SHP77 (cell line): ENCODE data around the gene GRIA1.

ENCODE experiments used
- DNase-seq, 2 experiments: peaks; one replicate each; lab custom pipeline; 2025; lab: John Stamatoyannopoulos, UW

The GRIA1 gene

GRCh38 chr5:153660919-153661318 is 170.4 kb downstream of the GRIA1 start:
- no peak for DNase-seq

DNA sequence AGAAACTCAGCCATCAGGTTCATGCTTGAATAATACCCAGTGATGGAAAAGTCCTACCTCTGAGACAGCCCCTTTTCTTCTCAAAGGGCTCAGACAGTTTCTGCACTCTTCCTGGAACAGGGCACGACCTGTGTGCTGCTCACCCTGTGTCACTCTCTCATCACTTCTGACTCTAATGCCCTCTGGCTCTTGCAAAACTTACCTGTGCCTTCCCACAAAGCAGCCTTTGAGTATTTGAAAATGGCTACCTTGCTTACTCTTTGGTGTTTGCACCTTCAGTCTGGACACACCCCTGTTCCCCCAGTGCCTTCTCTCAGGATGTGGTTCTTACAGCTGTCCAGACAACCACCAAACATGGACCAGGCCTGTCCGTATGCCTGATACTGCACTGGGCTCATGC is 171.4 kb downstream of the GRIA1 start:
- DNase-seq = no peak

DNA sequence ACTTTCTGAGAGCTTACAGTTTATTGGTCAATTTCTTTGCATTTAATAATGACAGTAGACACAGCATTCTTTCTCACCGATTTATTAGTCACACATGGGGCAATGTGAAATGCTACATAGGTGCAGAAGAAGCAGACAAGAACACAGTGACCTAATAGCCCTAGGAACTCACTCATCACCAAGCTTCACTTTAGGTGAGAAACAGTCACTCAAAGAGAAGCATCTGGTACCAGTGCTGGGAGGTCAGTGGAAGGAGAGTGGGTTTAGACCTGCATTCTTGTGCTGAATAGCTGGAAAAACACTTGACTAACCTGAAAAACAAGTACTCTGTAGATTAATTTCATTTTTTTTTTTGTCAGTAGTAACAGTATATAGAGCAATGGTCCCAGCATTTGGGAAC is 179.6 kb downstream of the GRIA1 start:
- no peak for DNase-seq

GRCh38 chr5:153671653-153672346 is 181.3 kb downstream of the GRIA1 start:
- DNase-seq = no peak

DNA sequence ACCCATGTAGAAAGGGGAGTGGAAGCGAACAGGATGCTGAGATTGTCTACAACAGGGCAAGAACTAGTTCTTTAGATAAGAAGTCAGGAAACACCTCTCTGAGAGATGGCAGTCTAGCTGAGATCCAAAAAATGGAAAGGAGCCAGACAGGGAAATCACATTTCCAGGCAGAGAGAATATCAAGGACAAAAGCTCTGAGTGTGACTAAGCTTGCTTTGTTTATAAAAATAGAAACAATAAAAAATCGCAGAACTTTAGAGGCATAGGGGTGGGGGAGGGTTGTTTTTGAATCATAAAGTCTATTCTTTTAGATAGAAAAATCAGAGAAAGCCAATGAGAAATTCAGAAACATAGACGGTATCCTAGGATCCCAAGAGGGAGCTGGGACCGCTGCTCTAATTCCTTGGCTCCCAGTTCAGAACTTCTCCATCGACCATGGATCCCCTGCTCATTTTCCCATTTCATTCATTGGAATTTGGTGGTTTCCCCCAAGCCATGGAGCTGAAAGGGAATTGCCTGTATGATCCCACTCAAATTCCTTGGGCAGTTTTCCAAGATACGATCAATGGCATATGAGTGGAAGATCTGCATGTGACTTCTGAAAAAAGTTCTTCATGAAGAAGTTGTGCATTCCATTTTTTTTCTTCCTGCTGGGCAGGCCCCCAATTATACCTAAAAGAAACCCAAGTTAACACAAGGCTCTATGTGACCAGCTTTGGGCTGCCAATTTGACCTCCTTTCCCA is 182.0 kb downstream of the GRIA1 start:
- no peak for DNase-seq

GRCh38 chr5:153674356-153674755 is 183.9 kb downstream of the GRIA1 start:
- DNase-seq = no peak

DNA sequence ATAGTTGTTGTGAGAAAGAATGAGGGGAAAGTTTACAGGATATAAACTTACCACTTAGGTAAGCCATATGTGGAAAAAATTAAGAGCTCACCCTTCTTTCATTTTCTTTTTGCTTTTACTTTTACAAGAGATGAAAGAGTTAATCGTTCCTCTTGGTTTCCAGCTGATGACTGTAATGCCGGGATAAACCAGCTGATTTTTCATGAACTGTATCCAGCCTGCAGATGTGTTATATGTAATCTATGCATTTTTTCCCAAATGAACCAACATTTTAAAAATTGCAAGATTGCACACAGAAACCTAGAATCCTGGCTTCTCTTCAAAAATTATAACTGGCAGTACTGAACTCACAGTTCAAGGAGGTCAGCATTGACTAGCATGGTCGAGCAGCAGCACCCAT is 185.9 kb downstream of the GRIA1 start:
- no peak for DNase-seq

GRCh38 chr5:153676821-153677220 is 186.4 kb downstream of the GRIA1 start:
- no peak for DNase-seq

GRCh38 chr5:153678617-153679329 is 188.3 kb downstream of the GRIA1 start:
- DNase-seq = no peak

- no peak for DNase-seq
These were observed 199.8 kb downstream of the GRIA1 start for GRCh38 chr5:153690236-153690635.

GRCh38 chr5:153696256-153696655 is 205.8 kb downstream of the GRIA1 start:
- no peak for DNase-seq

- no peak for DNase-seq
These were observed 208.6 kb downstream of the GRIA1 start for GRCh38 chr5:153699035-153699434.

GRCh38 chr5:153700940-153701339 is 210.5 kb downstream of the GRIA1 start:
- peak in 1 of 2 experiments; percentile 8 for DNase-seq

DNA sequence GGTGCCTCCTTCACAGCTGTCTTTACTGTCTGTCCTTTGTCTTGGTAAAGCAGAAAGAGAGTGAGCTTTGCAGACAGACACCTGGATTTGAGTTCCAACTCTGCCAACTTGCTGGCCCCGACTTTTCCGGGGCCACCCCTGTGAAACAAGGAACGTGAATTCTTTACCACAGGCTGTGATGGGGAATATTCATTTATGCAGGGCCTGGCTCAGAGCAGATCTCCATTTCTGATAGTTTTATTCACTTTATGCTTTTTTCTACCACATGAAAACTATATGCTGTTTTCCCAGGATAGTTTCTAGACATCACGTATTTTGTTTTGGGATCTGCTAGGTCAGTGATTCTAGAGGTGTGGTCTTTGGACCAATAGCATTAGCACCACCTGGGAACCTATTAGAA is 211.8 kb downstream of the GRIA1 start:
- DNase-seq = no peak

GRCh38 chr5:153704110-153704509 is 213.6 kb downstream of the GRIA1 start:
- no peak for DNase-seq

- no peak for DNase-seq
These were observed 217.2 kb downstream of the GRIA1 start for GRCh38 chr5:153707626-153708025.

DNA sequence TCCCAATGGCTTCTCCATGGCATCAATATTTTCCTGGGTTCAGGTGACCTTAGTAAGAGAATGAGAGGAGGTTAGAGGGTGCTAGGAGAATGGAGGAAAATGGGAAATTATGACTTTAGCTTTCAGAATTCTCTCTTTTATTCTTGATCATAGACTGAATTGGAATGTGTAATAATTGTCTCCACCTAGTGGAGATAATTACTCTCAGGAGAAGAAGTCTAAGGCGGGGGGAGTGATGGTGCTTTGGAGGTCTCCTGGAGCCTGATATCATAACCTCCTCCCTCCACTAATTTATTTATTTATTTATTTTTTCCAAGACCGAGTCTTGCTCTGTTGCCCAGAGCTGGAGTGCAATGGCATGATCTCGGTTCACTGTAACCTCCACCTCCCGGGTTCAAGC is 221.3 kb downstream of the GRIA1 start:
- DNase-seq = no peak

DNA sequence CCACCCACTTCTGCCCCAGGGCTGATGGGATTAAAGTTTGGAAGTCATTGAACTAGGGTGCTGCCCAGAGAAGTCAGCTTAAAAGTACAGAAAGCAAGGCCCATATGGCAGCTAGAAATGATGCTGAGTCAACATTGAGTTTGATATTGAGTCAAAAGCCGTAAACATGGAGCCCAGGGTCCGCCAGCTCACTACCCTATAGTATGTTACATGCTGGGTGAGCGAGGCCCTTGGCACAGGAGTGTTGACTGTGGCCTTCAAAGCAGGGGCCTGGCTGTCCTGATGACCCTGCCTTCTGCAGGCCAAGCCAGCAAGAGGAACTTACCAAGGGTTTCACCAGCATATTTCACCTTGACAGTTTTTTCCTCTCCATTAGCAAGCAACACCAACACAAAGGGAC is 222.5 kb downstream of the GRIA1 start:
- no peak for DNase-seq

DNA sequence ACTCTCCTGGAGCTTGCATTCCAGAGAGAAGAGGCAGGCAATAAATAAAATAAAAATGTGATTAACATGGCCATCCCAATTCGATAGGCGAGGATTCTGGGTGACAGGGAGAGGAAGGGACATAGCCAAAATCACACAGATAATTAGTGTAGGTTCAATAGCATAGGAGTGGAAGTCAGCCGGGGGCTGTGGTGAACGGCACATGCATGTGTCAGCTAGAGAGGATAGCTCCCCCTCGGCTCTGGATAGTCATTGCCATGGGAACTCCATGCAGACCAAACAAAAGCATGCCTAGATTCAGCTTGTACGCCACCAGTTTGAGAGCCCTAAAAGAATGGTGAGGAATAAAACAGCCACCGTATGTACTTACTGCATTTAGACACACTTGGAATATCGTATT is 223.5 kb downstream of the GRIA1 start:
- no peak for DNase-seq

GRCh38 chr5:153714798-153715197 is 224.3 kb downstream of the GRIA1 start:
- no peak for DNase-seq

DNA sequence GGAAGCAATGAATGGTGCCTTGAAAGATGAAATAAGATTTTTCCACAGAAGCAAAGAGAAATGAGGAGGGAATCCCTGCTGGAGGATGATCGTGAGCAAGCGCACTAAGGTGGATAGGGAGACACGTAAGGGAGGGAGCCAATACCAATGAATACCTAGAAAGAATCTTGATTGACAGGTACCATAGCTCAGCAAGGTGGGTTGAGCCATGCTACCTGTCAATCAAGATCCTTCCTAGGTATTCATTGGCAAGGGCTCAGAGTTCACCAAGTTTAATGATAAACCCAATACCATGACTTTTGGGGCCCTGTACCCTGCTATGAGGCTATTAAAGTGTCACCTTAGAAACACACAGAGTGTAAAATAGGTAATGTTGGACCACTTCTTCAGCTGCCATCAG is 226.8 kb downstream of the GRIA1 start:
- no peak for DNase-seq

- no peak for DNase-seq
These were observed 228.2 kb downstream of the GRIA1 start for GRCh38 chr5:153718713-153719112.

GRCh38 chr5:153719324-153719723 is 228.9 kb downstream of the GRIA1 start:
- DNase-seq = no peak
